Measurements from ENCODE around the gene KRT72. TPM values are rescaled to one million over a fixed set of nuclear protein-coding genes. Genes with fewer than 3 reads are reported as not detected.

Gene KRT72
- total RNA-seq, 1 donor from 2014 or later, result not detected

DNA sequence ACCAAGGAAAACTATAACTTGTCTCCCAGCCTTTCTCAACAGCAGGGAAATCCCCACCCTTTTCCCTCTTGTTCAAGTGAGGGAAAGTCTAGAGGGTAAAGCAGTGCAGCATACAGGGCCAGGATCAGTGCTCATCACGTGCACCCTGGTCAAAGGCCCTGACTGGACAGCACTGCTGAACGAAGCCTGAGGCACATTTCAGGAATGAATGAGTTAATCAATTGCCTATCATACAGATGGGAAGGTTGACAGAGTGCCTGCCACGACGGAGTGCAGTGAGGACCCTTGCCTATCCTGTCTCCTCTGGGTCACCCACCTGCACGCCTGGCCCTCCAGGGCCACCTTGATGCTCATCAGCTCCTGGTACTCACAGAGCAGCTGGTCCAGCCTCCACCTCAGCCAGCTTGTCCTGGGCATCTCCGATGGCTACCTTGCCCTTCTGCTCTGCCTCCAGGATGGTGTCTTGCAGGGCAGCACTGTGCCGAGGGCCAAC is 28.8 kb upstream of the KRT72 start:
- DNase-seq (ENCODE audit: low read depth in 2 of 2), result no peak

GRCh38 chr12:52629281-52630007 is 28.2 kb upstream of the KRT72 start:
- no peak for DNase-seq (ENCODE audit: low read depth in 2 of 2)

DNA sequence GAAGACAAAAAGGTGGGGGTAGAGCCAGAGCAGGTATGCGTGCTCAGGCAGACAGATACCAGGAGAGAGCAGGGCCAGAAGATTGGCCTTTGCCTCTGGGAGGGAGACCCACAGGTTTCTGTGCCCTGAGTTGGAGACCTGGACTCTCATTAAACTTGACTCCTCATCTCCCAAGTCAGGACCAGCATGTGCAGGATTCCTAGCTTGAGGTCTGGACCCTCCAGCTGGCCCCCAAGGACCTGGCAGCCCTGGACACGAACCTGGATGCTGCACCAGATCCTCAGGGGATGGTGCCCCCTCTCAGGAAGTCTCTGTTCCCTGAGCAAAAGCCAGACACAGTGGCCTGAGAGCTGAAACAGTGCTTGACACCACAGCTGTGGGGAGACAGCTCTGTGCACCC is 27.6 kb upstream of the KRT72 start:
- DNase-seq (ENCODE audit: low read depth in 2 of 2), result no peak

GRCh38 chr12:52628111-52628507 is 26.8 kb upstream of the KRT72 start:
- no peak for DNase-seq (ENCODE audit: low read depth in 2 of 2)

GRCh38 chr12:52627395-52628110 is 26.3 kb upstream of the KRT72 start:
- DNase-seq (ENCODE audit: low read depth in 2 of 2), result no peak

GRCh38 chr12:52622349-52622748 is 21.1 kb upstream of the KRT72 start:
- DNase-seq (ENCODE audit: low read depth in 2 of 2), result no peak

DNA sequence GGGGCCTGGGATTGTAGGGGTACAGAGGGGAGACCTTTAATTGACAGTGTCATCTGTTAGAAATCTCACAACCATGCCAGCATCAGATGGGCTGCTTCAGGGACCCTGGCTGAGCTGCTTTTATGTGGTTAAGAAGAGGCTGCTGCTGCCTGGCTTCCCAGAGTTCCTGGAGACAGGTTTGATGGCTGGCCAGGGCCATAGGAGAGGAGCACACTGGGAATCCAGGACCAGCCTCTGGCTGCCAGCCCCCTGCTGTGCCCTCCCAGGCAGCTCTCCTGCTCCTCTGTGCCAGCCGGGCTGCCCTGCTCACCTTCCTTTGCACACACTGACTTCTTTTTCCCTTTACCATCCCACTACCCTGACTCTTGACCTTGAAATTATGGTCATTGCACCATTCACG is 17.6 kb upstream of the KRT72 start:
- no peak for DNase-seq (ENCODE audit: low read depth in 2 of 2)

DNA sequence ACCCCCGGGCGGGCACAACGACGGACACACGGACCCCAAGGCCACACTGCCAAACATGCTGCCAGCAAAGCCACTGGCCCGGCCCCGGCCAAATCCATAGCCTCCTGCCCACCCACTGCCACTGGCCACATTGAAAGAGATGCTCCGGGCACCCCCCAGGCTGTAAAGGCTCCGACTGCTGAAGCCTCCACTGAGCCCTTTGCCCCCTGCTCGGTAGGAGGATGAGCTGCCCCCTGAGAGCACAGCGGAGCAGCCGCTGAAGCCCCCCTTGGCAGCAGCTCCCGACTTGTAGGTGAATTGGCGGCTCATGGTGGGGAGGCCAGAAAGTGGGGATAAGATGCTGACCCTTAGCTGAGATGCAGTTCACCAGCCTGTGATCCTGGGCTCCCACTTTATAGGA is 17.0 kb upstream of the KRT72 start, which contains the start of gene KRT73:
Gene KRT73 (minus strand): TSS at position 344 of the 400 bp plus-strand sequence. CDS start 35 bp downstream, at position 309.
- no peak for DNase-seq (ENCODE audit: low read depth in 2 of 2)

- no peak for DNase-seq (ENCODE audit: low read depth in 2 of 2)
These were observed 16.1 kb upstream of the KRT72 start for GRCh38 chr12:52617403-52617785.

DNA sequence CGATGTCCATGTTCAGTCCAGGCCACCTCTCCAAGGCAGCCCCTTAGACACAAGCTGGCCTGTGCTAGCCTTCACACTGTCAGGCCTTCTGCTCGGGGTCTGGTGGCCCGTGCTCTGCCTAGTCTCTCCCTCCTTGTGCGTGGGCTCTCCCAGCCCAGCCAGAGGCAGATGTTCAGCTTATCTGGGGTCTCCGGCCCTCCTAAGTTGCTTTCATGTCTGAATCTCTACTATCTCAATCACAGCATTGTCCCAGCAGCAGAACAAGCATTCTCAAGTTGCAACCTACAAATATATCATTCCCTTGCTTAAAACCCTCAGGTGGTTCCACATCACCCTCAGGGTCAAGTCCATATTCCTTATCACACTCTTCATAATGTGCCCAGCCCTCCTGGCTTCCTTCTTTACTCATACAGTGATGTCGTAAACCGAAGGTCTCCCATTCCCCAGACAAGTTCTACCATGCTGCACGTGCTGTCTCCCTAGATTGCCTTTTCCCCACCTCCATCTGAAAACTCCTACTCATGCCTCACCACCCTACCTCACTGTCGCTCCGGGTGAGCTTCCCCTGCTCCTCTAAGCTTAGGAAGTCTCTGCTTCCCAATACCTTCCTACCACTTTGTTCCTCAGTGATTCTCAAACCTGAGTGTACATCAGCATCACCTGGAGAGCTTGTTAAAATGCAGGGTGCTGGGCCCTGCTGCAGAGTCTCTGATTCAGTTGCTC is 15.6 kb upstream of the KRT72 start:
- DNase-seq (ENCODE audit: low read depth in 2 of 2), result no peak

GRCh38 chr12:52615912-52616311 is 14.6 kb upstream of the KRT72 start:
- no peak for DNase-seq (ENCODE audit: low read depth in 2 of 2)

DNA sequence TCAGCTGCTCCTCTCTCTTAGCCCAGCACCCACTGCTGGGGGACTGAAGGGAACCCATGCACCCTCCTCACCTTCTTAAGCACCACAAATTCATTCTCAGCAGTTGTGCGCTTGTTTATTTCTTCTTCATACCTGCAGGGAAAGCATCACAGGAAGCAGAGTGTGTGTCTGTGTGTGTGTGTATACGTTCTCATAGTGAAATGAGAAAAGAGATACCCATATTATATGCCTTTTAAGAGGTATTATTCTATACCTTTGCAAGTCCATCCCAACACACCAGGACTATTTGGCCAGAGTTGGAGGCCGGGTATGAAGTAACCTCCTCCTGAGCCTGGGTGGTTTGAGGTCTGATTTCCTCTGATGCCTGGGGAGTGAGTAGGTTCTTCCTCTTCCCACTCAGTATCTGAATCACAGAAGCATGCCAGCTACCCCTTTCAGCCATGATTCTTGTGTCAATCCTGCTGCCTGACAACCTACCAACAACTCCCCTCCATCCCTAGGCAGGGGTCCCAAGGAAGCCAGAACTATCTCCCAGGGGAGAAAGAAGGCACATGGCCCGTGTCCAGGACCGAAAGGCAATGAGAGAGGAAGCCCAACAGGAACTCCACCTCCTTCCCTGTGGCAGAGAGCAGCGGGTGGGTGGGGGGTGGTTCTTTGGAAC is 14.1 kb upstream of the KRT72 start:
- DNase-seq (ENCODE audit: low read depth in 2 of 2), result no peak

DNA sequence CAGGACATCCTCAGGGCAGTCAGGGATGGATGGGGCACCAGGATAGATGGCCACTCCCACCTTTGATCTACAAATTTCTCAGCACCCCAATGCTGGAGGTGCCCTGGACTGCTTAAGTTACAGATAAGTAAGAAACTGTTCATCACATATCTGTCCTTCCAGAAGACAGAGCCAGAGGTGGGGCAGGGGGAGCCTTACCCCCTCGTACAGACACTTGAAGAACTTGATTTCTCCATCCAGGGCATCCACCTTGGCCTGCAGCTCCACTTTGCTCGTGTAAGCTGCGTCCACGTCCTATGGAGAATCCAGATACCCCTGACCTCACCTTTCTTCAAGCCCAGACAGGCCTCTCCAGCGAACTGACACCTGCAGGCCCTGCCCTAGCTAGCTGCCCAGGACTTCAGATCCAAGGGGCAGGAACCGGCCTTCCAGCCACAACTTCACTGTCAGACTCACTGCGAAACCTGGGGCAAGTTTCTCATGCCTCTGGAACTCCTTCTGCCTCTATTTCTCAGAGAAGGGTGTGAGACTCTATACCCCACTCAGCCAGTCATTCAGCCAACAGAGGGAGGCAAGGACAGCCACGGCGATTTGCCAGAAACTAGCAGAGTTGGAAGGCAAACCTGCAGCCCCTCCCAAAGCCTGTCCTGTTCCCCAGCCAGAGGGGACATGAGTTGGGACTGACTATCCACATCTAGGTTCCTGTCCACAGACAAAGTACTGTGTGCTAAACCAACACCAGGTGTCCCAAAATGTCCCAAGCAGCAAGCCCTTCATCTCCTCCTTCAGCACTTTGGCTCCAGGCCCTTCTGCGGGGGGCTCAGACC is 13.3 kb upstream of the KRT72 start:
- no peak for DNase-seq (ENCODE audit: low read depth in 2 of 2)

DNA sequence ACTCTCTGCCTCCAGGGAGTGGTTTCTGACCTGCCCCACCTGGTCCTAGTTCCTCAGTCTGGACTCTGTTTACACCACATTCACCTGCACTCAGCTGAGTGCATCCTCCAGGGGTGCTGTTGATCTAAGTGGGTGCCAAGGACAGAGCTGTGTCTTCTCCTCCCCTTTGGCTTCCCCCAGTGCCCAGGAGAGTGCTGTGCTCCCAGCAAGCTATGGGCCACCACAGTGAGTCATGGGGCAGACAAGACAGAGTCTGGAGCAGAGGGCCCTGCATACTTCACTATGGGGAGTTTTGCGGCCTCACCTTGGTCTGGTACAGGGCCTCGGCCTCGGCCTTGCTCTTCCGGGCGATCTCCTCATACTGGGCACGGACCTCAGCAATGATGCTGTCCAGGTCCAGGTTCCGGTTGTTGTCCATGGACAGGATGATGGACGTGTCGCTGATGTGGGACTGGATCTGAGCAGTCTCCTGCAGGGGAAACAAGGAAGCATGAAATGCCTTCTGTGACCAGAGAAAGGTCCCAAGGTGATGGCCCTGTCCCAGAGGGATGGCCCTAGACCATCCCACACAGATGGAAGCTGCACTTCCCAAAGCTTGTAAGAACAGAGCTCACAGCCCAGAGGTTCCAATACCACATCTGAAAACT is 12.2 kb upstream of the KRT72 start:
- no peak for DNase-seq (ENCODE audit: low read depth in 2 of 2)

- no peak for DNase-seq (ENCODE audit: low read depth in 2 of 2)
These were observed 11.4 kb upstream of the KRT72 start for GRCh38 chr12:52612431-52613383.

DNA sequence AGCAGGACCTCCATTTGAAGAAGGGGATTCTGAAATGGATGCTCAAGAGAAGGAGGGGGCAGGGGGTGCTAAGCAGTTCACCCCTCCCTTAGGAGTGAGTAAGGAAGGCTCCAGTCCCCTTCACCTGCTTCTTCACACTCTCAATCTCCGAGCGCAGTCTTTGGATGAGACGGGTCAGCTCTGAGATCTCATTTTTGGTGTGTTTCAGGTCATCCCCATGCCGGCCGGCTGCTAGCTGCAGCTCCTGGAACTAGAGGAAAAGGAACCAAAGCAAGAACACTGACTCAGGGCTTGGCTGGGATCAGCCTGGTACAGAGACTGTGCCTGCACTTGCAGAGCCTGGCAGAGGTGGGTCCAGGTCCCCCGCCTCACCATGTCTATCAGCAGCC is 9.8 kb upstream of the KRT72 start:
- no peak for DNase-seq (ENCODE audit: low read depth in 2 of 2)

GRCh38 chr12:52608826-52609630 is 7.8 kb upstream of the KRT72 start:
- no peak for DNase-seq (ENCODE audit: low read depth in 2 of 2)

DNA sequence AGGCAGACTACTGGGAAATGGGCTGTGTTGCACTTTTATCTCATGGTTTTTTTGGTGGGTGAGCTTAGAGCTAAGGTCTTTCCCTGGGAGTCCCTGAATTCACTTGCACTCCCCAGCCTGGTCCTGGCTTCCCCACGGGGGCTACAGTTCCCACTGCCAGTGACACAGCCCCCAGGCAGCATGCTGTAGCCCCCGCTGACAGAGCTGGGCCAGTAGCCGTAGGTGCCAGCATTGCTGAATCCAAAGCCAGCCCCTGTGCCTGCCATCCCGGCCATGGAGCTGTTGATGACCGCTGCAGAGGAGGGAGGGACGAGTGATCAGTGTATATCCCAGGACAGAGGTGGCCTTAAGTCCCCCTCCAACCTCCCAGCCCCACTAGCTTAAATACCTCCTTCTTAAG is 6.9 kb upstream of the KRT72 start:
- DNase-seq (ENCODE audit: low read depth in 2 of 2), result no peak
